Embryonic facial prominence (tissue), 1 donor: ENCODE measurements around the gene SH3BGRL.
A peak's percentile ranks its signal among the peaks of the same experiment; 100 is the strongest.

Experiments used
- DNase-seq: peaks from one replicate; pipeline ENCODE4 v3.0.0-alpha.2; 2016; ENCODE audit errors: extremely low spot score

The SH3BGRL gene

GRCh38 chrX:81201671-81202455, at the start of gene SH3BGRL, which contains the start of gene HMGN5:
Gene SH3BGRL, plus strand, starts transcription at chrX:81202102. Its CDS starts 99 bp downstream, at chrX:81202201.
Gene HMGN5, minus strand, starts transcription at chrX:81201913. Its CDS starts 80,364 bp downstream, at chrX:81121549.
- DNase-seq = peak; percentile 82

GRCh38 chrX:81168391-81168790, 33.5 kb upstream of the SH3BGRL start:
- no peak for DNase-seq

GRCh38 chrX:81174286-81174685, 27.6 kb upstream of the SH3BGRL start:
- no peak for DNase-seq

GRCh38 chrX:81195259-81195658, 6.6 kb upstream of the SH3BGRL start:
- DNase-seq = no peak

- DNase-seq = no peak
Observed at GRCh38 chrX:81195712-81196111, 6.2 kb upstream of the SH3BGRL start.

- DNase-seq = no peak
Observed at GRCh38 chrX:81201071-81201470, 831 bp upstream of the SH3BGRL start.

DNA sequence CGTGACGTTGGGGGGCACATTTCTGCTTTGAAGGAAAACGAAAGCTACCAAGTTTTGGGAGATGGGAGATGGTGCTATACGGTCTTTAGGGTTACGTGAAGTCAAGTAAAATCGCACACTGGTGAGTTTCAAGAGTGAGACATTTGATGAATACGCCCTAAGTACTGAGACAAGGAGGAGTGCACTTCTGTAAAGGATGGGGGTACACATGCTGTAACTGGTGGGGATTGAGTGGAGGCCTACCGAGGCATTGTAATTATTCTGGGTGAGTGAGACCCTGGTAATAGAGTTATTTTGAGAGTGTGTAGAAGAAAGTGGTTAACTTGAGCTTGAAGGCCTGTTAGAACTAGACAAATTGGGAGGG, 536 bp downstream of the SH3BGRL start:
- no peak for DNase-seq

DNA sequence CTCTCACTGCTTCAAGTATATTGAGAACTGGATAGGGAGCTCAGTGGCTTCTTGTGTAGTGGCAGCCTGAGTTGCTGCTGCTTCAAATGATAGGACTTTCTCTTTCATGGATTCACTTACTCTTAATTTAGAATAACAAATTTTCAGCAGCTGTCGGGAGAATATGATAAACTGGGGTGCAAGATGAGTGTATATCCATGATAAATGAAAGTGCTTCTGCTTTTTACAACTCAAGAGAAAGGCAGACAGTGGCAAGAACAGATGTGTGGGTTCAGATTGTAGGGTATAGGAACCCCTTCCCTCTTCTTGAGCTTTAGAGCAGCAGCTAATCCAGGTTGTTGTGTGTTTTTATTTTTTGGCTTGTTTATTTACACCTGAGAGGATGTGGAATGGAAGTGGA, 1.0 kb downstream of the SH3BGRL start:
- DNase-seq = no peak

- DNase-seq = no peak
Observed at GRCh38 chrX:81205551-81205950, 3.6 kb downstream of the SH3BGRL start.

DNA sequence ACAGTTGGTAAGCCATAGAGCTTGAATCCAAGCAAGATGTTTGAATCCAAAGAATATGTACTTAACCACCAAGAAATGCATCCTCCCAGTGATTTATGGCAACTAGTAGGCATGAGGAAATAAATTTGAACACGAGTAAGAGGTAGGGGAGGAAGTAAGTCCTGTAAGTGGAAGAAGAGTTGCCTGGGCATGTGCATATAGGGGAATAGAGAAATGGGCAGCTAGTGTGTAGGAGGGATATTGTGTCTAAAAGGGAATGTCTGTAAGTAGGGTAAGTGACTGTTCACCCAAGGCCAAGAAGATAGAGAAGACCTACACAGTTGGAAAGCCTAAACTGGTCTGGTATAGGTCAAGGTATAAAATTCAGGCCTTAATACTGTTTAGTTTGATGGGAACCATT, 4.6 kb downstream of the SH3BGRL start:
- no peak for DNase-seq

- DNase-seq = no peak
Observed at GRCh38 chrX:81208916-81209315, 7.0 kb downstream of the SH3BGRL start.

DNA sequence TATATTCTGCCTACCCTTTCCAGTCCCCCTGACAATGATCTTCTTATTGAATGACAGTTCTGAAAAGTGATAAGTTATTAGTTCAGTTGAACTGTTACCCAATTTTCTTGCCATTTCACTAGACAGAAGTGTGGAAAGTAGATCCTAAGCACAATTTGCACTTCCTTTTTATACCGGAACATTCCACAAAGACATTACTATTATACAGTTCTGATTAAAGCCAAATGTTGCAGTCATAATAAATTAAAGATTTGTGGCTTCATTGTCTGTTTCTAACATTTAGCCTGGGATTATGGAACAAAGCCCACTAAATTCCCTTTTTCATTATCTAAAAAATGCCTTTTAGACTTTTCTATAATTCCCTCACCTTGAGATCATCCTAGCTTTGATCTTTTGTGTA, 13.8 kb downstream of the SH3BGRL start:
- DNase-seq = no peak

GRCh38 chrX:81229229-81229628, 27.3 kb downstream of the SH3BGRL start:
- no peak for DNase-seq

GRCh38 chrX:81229901-81230300, 28.0 kb downstream of the SH3BGRL start:
- DNase-seq = no peak

DNA sequence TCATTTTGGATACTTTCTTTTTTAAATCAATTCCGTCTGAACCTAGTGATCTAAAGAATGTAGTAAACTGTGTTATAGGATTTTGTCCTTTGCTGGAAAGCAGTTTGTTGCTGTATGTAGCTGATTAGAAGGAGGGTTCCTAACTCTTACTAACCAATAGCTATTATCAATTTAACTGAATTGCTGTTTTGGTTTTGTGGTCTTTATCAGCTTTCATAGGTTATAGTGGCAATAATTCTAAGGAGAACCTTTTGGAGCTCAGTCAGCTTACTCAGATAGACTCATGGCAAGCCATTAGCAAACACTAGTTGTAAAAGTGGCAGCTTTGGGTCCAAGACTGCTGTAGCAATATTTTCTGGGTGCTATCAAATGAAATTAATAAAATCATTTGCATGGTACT, 29.6 kb downstream of the SH3BGRL start:
- DNase-seq = no peak

- DNase-seq = no peak
Observed at GRCh38 chrX:81232218-81232617, 30.3 kb downstream of the SH3BGRL start.

GRCh38 chrX:81237516-81237915, 35.6 kb downstream of the SH3BGRL start:
- DNase-seq = no peak

DNA sequence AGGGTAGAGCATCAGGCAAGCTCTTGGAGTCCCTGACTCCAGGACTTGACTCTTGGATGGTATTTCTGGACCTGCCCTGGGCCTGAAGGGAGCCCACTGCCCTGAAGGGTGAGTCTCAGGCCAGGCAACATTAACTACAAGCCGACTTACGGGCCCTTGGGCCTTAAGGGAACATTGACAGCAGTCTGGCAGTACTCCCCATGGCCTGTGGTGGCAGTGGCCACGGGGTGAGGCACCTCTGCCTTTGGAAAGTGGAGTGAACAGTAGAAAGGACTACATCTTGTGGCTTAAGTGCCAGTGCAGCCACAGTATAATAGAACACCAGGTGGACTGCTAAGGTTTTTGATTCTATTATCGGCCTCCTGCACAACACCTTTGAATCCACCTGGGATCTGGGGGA, 36.3 kb downstream of the SH3BGRL start:
- DNase-seq = no peak

- no peak for DNase-seq
Observed at GRCh38 chrX:81240701-81241331, 38.9 kb downstream of the SH3BGRL start.

- DNase-seq = no peak
Observed at GRCh38 chrX:81241753-81242152, 39.9 kb downstream of the SH3BGRL start.

DNA sequence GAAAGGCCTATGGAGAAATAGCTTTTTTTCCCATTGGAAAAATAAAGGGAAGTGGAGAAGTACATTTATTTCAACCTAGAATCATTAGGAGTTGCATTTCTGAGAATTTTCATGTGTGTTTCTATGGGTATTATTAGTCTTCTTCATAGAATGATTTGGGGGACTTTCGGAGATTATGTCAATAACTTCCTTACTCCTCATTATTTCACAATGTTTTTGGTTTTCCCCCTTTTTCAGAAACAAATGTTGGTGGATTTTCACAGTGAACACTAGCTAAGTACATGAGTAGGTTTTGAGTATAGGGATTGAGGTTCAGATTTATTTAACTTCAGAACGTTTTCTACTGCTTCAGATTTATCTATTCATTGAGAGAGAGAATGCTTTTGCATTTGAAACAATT, 54.0 kb downstream of the SH3BGRL start:
- DNase-seq = no peak

DNA sequence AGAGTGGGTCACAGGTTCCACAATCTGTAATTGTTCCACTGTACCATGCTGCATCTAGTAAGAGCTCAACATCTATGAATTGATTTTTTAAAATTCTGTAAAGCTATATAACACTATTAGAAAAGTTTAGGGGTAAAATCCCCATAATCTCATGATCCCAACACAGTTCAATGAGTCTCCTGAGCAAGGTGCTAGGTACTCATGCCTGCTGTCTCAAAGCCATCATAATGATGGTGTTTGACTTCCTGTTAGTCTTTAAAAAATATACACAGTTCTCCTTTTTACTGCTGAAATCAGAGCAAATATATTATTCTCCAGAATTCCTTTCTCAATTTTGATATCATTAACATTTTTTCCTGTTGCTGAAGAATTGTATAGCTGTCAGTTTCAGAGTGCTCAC, 55.9 kb downstream of the SH3BGRL start:
- DNase-seq = no peak

DNA sequence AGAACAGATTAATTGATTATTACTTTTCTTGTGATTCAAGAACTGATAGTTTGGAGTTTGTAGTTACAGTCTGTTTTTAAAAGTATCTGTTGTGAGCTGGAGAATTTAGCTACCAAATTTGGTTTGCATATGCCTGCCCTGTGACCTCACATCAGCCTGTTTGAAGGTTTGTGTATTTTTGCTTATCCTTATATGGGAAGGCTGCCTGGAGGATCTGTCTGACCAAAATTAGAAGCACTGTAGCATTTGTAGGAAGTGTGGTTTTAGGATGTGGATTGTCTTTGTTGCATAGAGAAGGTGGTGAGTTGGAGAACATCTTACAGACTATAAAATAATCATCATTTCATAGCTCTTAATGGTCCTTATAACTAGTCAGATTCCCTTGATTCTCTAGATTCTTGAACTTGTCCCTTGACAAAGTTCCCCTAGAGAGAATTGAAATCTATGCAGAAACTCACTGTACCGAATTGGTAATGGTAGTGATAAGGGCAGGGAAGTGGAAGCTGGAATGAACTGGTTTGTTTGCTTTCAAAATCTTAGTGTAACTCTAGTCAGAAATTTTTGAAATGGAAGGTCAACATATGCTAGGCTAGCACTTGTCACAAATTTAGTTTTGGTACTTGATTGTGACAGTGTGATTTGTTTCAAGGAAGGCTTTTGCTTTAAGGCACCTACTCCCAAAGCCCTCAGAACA, 57.3 kb downstream of the SH3BGRL start:
- DNase-seq = no peak
